Measurements from ENCODE around the gene CLDN9. TPM values are rescaled to one million over a fixed set of nuclear protein-coding genes. Genes with fewer than 3 reads are reported as not detected.

CLDN9 gene, protein sequence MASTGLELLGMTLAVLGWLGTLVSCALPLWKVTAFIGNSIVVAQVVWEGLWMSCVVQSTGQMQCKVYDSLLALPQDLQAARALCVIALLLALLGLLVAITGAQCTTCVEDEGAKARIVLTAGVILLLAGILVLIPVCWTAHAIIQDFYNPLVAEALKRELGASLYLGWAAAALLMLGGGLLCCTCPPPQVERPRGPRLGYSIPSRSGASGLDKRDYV
- not detected in 2 replicates for total RNA-seq (2014; rRNA removed; shearing (Covaris generic); ENCODE audit: low replicate concordance)

DNA sequence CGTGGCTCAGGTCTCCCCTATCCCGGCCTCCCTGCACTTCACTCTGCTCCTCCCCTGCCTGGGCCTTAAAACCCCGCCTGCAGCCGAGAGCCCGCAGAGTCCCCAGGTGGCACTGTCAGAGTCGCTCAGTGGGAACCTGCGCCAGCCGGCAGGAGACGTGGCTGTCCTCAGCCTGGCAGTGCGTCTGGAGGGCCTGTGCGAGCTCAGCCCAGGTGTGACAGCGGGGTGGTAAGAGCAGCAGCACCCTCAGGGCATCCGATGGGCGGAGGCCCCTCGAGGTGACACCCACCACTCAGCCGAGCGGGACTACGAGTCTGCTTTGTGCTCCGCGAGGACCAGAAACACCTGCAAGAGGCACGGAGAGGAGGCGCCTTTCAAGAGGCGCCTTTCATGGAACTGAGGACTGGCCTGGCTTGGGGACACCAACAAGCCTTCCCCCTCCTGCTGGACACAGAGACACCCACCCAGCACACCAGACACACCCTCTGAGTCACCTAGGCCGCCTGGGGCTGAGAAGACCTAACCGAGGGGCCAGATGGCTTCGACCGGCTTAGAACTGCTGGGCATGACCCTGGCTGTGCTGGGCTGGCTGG lies at the start of gene CLDN9:
TSS of gene CLDN9 (plus strand) at position 96 of the 593 bp plus-strand sequence. CDS start at position 536, 440 bp downstream.
- Histone ChIP-seq H3K4me1 (ENCODE audit: low read length) (no peaks in the 10 kb centered on the region), H3K79me2 (ENCODE audit: low read length) (no peaks in the 10 kb centered on the region), H3K9ac (ENCODE audit: low read length) (no peak within 1 kb of the TSS), H3K4me3 (ENCODE audit: low read length) (no peak within 1 kb of the TSS), H3K27me3 (ENCODE audit: low read length) (no peaks in the 10 kb centered on the region), H3K4me2 (ENCODE audit: low read depth, low read length, poor library complexity, severe bottlenecking) (no peak within 1 kb of the TSS), H4K20me1 (ENCODE audit: insufficient read depth, low read depth, low read length) (no peaks in the 10 kb centered on the region), H3K36me3 (ENCODE audit: insufficient read depth, low read length) (no peaks in the 10 kb centered on the region), H2AFZ (ENCODE audit: low read length) (no peak within 1 kb of the TSS), H3K9me2 (replicated peaks; ENCODE audit: insufficient read depth, low read length) (no peaks in the 10 kb centered on the region), H3K27ac (ENCODE audit: low read length) (no peak within 1 kb of the TSS), H3K9me3 (ENCODE audit: low read length) (no peaks in the 10 kb centered on the region)
- DNase-seq = no peak

DNA sequence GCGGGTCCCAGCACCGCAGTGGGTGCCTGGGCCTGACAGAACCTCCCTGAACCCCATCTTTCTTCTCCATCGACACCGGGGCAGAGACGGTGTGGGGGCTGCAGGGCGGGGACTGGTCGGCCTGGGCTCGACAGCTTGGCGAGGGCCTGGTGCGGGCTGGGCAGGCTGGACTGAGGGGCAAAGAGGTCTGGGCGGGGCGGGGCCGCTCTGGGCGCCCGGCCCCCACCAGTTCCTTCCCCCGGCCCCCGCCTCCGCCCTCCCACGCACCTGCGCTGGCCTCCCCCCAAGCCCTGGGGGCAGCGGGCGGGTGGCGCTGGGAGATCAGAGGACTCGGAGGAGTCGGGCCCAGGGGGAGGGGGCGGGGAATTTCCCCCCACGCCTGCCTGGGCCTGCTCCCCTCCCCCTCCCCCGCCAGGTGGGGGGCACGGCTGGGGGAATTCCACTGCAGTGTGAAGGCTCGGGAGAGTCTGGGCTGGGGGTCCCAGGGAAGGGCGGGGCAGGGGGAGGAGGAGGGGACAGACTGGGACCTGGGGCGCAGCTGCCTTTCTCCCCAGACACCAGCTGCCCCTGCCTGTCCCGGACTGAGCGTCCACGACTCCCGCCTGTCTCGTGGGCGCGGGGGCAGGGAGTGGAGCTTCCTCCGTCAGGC lies 49.5 kb upstream of the CLDN9 start:
- H3K27me3 ChIP-seq (ENCODE audit: low read length) = no peaks in the 10 kb centered on the region
- peak overlapping the region; percentile 98 for H3K4me2 ChIP-seq (ENCODE audit: low read depth, low read length, poor library complexity, severe bottlenecking)
- no peak overlapping the region; the same call in 1 of the 2 replicates for H2AFZ ChIP-seq (ENCODE audit: low read length)
- H3K79me2 ChIP-seq (ENCODE audit: low read length) = no peaks in the 10 kb centered on the region
- no peaks in the 10 kb centered on the region for H3K36me3 ChIP-seq (ENCODE audit: insufficient read depth, low read length)
- no peaks in the 10 kb centered on the region for H3K9me3 ChIP-seq (ENCODE audit: low read length)
- H4K20me1 ChIP-seq (ENCODE audit: insufficient read depth, low read depth, low read length) = no peaks in the 10 kb centered on the region
- H3K9ac ChIP-seq (ENCODE audit: low read length) = peak overlapping the region; percentile 87
- H3K9me2 ChIP-seq (replicated peaks; ENCODE audit: insufficient read depth, low read length) = no peaks in the 10 kb centered on the region
- H3K4me3 ChIP-seq (ENCODE audit: low read length) = peak overlapping the region; percentile 79
- no peak for DNase-seq
- peaks cover 51% of the 10 kb centered on the region for H3K4me1 ChIP-seq (ENCODE audit: low read length)
- no peak overlapping the region for H3K27ac ChIP-seq (ENCODE audit: low read length)

DNA sequence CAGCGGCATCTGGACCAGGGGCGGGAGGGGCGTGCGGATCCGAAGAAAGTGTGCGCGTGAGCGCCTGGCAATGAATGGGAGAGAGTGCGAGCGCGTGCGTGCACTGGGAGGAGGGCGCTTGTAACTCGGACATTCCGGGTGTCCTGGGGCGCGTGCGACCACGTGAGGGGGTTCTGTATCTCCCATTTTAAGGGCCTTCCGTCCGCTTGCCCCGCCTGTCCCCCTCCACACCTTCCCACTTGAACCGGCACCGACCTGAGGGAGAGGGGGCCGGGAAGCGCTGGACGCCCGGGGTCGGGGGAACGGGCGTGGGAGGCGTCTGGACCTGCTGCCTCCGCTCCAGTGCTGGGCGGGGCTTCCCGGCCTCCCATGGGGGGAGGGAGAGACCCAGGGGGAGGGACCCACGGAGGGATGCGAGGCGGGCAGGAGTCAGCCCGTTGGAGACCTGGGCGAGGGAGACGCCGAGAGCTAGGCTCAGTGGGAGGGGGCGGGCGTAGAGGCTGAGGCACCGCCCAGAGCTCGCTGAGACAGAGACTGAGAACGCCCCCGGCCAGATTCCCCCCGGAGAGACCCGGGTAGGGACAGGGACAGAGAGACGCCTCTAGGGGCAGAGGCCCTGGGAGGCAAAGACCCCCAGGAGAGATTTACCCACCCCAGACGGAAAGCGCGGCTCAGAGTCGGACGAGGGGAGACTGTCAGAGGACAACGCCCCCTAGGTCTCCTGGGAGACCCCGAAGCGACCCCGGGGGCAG lies 48.8 kb upstream of the CLDN9 start, which contains the start of gene KREMEN2:
TSS of gene KREMEN2 (plus strand) at position 553 of the 752 bp plus-strand sequence. CDS start 246 bp downstream, outside the sequence.
- Histone ChIP-seq H3K79me2 (ENCODE audit: low read length) (no peaks in the 10 kb centered on the region), H3K9ac (ENCODE audit: low read length) (peak within 1 kb of the TSS; percentile 87), H3K4me2 (ENCODE audit: low read depth, low read length, poor library complexity, severe bottlenecking) (peak within 1 kb of the TSS; percentile 98), H3K4me3 (ENCODE audit: low read length) (peak within 1 kb of the TSS; percentile 79), H2AFZ (ENCODE audit: low read length) (peak within 1 kb of the TSS; percentile 74; the same call in 1 of the 2 replicates), H3K9me2 (replicated peaks; ENCODE audit: insufficient read depth, low read length) (no peaks in the 10 kb centered on the region), H4K20me1 (ENCODE audit: insufficient read depth, low read depth, low read length) (no peaks in the 10 kb centered on the region), H3K4me1 (ENCODE audit: low read length) (peaks cover 58% of the 10 kb centered on the region), H3K27ac (ENCODE audit: low read length) (peak within 1 kb of the TSS; percentile 61), H3K36me3 (ENCODE audit: insufficient read depth, low read length) (no peaks in the 10 kb centered on the region), H3K27me3 (ENCODE audit: low read length) (no peaks in the 10 kb centered on the region), H3K9me3 (ENCODE audit: low read length) (no peaks in the 10 kb centered on the region)
- peak; percentile 87 for DNase-seq

DNA sequence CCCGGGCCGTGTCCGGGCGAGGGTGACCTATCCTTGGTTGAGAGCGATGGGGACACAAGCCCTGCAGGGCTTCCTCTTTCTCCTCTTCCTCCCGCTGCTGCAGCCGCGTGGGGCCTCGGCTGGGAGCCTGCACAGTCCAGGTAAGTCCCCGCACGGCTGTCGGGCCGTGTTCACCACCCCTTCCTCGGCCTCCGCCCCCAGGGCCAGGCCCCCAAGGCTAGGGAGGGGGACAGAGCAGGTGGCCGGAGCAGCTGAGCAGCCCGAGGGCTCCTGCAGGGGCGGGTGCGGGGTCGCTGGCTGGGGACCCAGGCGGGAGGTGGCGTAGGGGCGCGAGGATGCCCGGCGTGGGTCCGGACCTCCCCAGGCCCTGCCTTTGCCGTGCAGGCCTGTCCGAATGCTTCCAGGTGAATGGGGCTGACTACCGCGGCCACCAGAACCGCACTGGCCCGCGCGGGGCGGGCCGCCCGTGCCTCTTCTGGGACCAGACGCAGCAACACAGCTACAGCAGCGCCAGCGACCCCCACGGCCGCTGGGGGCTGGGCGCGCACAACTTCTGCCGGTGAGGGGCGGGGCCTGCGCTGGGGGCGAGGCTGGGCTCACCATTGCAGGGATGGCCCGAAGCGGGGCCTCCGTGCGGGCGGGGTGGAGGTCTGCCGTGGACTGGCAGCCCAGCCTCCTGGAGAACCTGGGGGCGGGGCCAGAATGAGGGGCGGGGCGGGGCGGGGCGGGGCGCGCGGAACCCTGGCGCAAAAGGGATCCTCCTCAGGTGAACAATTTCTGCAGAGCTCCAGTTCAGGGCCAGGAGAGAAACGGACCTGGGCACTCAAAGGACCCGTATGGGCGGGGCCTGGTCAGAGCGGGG lies 48.0 kb upstream of the CLDN9 start:
- H3K79me2 ChIP-seq (ENCODE audit: low read length) = peaks cover 2% of the 10 kb centered on the region; the same call in 1 of the 2 replicates
- H3K9ac ChIP-seq (ENCODE audit: low read length) = peak overlapping the region; percentile 87
- peak overlapping the region; percentile 74; the same call in 1 of the 2 replicates for H2AFZ ChIP-seq (ENCODE audit: low read length)
- peaks cover 58% of the 10 kb centered on the region for H3K4me1 ChIP-seq (ENCODE audit: low read length)
- peak overlapping the region; percentile 98 for H3K4me2 ChIP-seq (ENCODE audit: low read depth, low read length, poor library complexity, severe bottlenecking)
- no peaks in the 10 kb centered on the region for H3K27me3 ChIP-seq (ENCODE audit: low read length)
- H3K4me3 ChIP-seq (ENCODE audit: low read length) = peak overlapping the region; percentile 79
- H3K9me3 ChIP-seq (ENCODE audit: low read length) = no peaks in the 10 kb centered on the region
- H4K20me1 ChIP-seq (ENCODE audit: insufficient read depth, low read depth, low read length) = no peaks in the 10 kb centered on the region
- peak overlapping the region; percentile 61 for H3K27ac ChIP-seq (ENCODE audit: low read length)
- H3K36me3 ChIP-seq (ENCODE audit: insufficient read depth, low read length) = no peaks in the 10 kb centered on the region
- peak; percentile 96 for DNase-seq
- no peaks in the 10 kb centered on the region for H3K9me2 ChIP-seq (replicated peaks; ENCODE audit: insufficient read depth, low read length)

DNA sequence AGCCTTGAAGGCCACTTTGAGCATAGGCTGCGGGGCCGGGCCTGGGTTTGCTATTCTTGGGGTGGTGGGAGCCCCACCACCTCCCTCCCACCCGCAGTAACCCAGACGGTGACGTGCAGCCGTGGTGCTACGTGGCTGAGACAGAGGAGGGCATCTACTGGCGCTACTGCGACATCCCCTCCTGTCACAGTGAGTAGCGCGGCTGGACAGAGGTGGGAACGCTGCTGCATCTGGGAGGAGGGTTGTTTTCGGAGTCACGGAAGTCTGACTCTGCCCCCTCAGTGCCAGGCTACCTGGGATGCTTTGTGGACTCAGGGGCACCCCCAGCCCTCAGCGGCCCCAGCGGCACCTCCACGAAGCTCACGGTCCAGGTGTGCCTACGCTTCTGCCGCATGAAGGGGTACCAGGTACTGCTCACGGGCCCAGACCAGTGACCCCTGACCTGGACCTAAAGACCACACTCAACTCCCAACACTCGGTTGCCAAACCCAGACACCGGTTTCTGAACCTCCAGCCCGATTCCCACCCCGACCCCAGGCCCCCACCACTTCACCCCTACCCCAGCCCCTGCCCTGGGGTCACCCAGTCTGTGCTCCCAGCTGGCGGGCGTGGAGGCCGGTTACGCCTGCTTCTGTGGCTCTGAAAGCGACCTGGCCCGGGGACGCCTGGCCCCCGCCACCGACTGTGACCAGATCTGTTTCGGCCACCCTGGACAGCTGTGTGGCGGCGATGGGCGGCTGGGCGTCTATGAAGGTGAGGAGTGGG lies 46.5 kb upstream of the CLDN9 start:
- Histone ChIP-seq H3K9me3 (ENCODE audit: low read length) (no peaks in the 10 kb centered on the region), H3K4me3 (ENCODE audit: low read length) (peak overlapping the region; percentile 55; the same call in 1 of the 2 replicates), H3K79me2 (ENCODE audit: low read length) (peaks cover 15% of the 10 kb centered on the region), H3K27ac (ENCODE audit: low read length) (peak overlapping the region; percentile 56), H2AFZ (ENCODE audit: low read length) (no peak overlapping the region), H3K9ac (ENCODE audit: low read length) (peak overlapping the region; percentile 52), H3K4me2 (ENCODE audit: low read depth, low read length, poor library complexity, severe bottlenecking) (peak overlapping the region; percentile 58), H3K4me1 (ENCODE audit: low read length) (peaks cover 68% of the 10 kb centered on the region), H3K27me3 (ENCODE audit: low read length) (no peaks in the 10 kb centered on the region), H4K20me1 (ENCODE audit: insufficient read depth, low read depth, low read length) (peaks cover 10% of the 10 kb centered on the region; the same call in 1 of the 2 replicates), H3K36me3 (ENCODE audit: insufficient read depth, low read length) (no peaks in the 10 kb centered on the region), H3K9me2 (replicated peaks; ENCODE audit: insufficient read depth, low read length) (no peaks in the 10 kb centered on the region)
- no peak for DNase-seq

DNA sequence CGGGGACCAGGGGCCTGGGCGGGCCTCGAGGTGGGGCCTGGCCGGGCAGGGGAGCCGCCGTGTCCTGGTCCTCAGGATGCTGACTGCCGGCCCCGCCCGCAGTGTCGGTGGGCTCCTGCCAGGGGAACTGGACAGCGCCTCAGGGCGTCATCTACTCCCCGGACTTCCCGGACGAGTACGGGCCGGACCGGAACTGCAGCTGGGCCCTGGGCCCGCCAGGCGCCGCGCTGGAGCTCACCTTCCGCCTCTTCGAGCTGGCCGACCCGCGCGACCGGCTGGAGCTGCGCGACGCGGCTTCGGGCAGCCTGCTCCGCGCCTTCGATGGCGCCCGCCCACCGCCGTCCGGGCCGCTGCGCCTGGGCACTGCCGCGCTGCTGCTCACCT lies 45.9 kb upstream of the CLDN9 start:
- H2AFZ ChIP-seq (ENCODE audit: low read length) = no peak overlapping the region
- H3K36me3 ChIP-seq (ENCODE audit: insufficient read depth, low read length) = no peaks in the 10 kb centered on the region
- H3K4me3 ChIP-seq (ENCODE audit: low read length) = no peak overlapping the region
- H3K4me2 ChIP-seq (ENCODE audit: low read depth, low read length, poor library complexity, severe bottlenecking) = no peak overlapping the region
- H3K4me1 ChIP-seq (ENCODE audit: low read length) = peaks cover 74% of the 10 kb centered on the region
- no peak overlapping the region for H3K9ac ChIP-seq (ENCODE audit: low read length)
- no peak overlapping the region for H3K27ac ChIP-seq (ENCODE audit: low read length)
- peaks cover 15% of the 10 kb centered on the region for H3K79me2 ChIP-seq (ENCODE audit: low read length)
- peaks cover 11% of the 10 kb centered on the region; the same call in 1 of the 2 replicates for H4K20me1 ChIP-seq (ENCODE audit: insufficient read depth, low read depth, low read length)
- H3K9me2 ChIP-seq (replicated peaks; ENCODE audit: insufficient read depth, low read length) = no peaks in the 10 kb centered on the region
- no peaks in the 10 kb centered on the region for H3K27me3 ChIP-seq (ENCODE audit: low read length)
- no peak for DNase-seq
- no peaks in the 10 kb centered on the region for H3K9me3 ChIP-seq (ENCODE audit: low read length)

DNA sequence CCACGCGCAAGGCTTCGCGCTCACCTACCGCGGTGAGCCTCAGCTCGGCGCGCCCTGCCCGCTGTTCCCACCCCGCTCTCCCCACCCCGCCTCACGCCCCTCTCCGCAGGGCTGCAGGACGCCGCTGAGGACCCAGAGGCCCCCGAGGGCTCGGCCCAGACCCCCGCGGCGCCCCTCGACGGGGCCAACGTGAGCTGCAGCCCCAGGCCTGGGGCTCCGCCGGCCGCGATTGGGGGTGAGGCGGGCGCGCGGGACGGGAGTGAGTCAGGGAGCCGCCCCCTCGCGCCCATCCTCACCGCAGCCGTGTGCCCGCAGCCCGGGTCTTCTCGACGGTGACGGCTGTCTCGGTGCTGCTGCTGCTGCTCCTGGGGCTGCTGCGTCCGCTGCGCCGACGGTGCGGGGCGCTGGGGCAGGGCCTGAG lies 45.5 kb upstream of the CLDN9 start:
- Histone ChIP-seq H3K4me2 (ENCODE audit: low read depth, low read length, poor library complexity, severe bottlenecking) (no peak overlapping the region), H3K27ac (ENCODE audit: low read length) (no peak overlapping the region), H3K4me3 (ENCODE audit: low read length) (no peak overlapping the region), H3K9me2 (replicated peaks; ENCODE audit: insufficient read depth, low read length) (no peaks in the 10 kb centered on the region), H3K27me3 (ENCODE audit: low read length) (no peaks in the 10 kb centered on the region), H3K9ac (ENCODE audit: low read length) (no peak overlapping the region), H2AFZ (ENCODE audit: low read length) (no peak overlapping the region), H3K4me1 (ENCODE audit: low read length) (peaks cover 75% of the 10 kb centered on the region), H4K20me1 (ENCODE audit: insufficient read depth, low read depth, low read length) (peaks cover 14% of the 10 kb centered on the region), H3K9me3 (ENCODE audit: low read length) (no peaks in the 10 kb centered on the region), H3K36me3 (ENCODE audit: insufficient read depth, low read length) (0 out of 2 replicates have a peak, but pooled peaks cover 3% of the 10 kb centered on the region), H3K79me2 (ENCODE audit: low read length) (peaks cover 19% of the 10 kb centered on the region)
- no peak for DNase-seq
